OCI-LY7 (cell line): ENCODE results near the gene IKBKE.

Source experiments
- EZH2phosphoT487 ChIP-seq: fragments of 200-600 bp; sonication (generic); IDR thresholded peaks from 2 replicates; pipeline ENCODE4 v1.6.1; 2018; ENCODE audit warnings: low read depth, borderline replicate concordance, mild to moderate bottlenecking, mixed run types, antibody characterized with exemption, low read length, moderate library complexity, mixed read lengths
- TF ChIP-seq, protein P1 (sequence below): fragments of 200-600 bp; sonication (generic); conservative IDR thresholded peaks from 2 replicates; pipeline ENCODE4 v1.5.1; 2014; ENCODE audit warnings: mild to moderate bottlenecking, antibody characterized with exemption, low read length, moderate library complexity, mixed read lengths

GRCh38 chr1:206464456-206464964, 5.8 kb upstream of the IKBKE start:
- TF ChIP-seq, protein P1, sequence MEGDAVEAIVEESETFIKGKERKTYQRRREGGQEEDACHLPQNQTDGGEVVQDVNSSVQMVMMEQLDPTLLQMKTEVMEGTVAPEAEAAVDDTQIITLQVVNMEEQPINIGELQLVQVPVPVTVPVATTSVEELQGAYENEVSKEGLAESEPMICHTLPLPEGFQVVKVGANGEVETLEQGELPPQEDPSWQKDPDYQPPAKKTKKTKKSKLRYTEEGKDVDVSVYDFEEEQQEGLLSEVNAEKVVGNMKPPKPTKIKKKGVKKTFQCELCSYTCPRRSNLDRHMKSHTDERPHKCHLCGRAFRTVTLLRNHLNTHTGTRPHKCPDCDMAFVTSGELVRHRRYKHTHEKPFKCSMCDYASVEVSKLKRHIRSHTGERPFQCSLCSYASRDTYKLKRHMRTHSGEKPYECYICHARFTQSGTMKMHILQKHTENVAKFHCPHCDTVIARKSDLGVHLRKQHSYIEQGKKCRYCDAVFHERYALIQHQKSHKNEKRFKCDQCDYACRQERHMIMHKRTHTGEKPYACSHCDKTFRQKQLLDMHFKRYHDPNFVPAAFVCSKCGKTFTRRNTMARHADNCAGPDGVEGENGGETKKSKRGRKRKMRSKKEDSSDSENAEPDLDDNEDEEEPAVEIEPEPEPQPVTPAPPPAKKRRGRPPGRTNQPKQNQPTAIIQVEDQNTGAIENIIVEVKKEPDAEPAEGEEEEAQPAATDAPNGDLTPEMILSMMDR = no peak
- no peak for TF ChIP-seq EZH2phosphoT487
